ENCODE results near the gene EEFSEC. TPM values are rescaled to one million over a fixed set of nuclear protein-coding genes. Genes with fewer than 3 reads are reported as not detected.

EEFSEC gene
- total RNA-seq, 1 donor from 2014 or later: 8.6 TPM

- no peak for DNase-seq (ENCODE audit: low read depth)
Observed at GRCh38 chr3:128215800-128216495, 62.7 kb downstream of the EEFSEC start.

- no peak for DNase-seq (ENCODE audit: low read depth)
Observed at GRCh38 chr3:128217702-128218547, 64.6 kb downstream of the EEFSEC start.

- DNase-seq (ENCODE audit: low read depth): no peak
Observed at GRCh38 chr3:128218548-128219257, 65.4 kb downstream of the EEFSEC start.

GRCh38 chr3:128221328-128221727, 68.0 kb downstream of the EEFSEC start:
- no peak for DNase-seq (ENCODE audit: low read depth)

- no peak for DNase-seq (ENCODE audit: low read depth)
Observed at GRCh38 chr3:128222796-128223385, 69.6 kb downstream of the EEFSEC start.

GRCh38 chr3:128226186-128226725, 73.0 kb downstream of the EEFSEC start:
- DNase-seq (ENCODE audit: low read depth): no peak

- DNase-seq (ENCODE audit: low read depth): peak; percentile 13
Observed at GRCh38 chr3:128226795-128227395, 73.6 kb downstream of the EEFSEC start.

GRCh38 chr3:128227507-128227906, 74.2 kb downstream of the EEFSEC start:
- DNase-seq (ENCODE audit: low read depth): no peak

GRCh38 chr3:128228366-128228910, 75.2 kb downstream of the EEFSEC start:
- DNase-seq (ENCODE audit: low read depth): no peak

GRCh38 chr3:128229106-128229857, 76.0 kb downstream of the EEFSEC start:
- DNase-seq (ENCODE audit: low read depth): no peak

GRCh38 chr3:128231606-128232005, 78.3 kb downstream of the EEFSEC start:
- DNase-seq (ENCODE audit: low read depth): no peak

- no peak for DNase-seq (ENCODE audit: low read depth)
Observed at GRCh38 chr3:128232376-128233178, 79.3 kb downstream of the EEFSEC start.

- DNase-seq (ENCODE audit: low read depth): no peak
Observed at GRCh38 chr3:128235207-128235926, 82.1 kb downstream of the EEFSEC start.

GRCh38 chr3:128236657-128237056, 83.4 kb downstream of the EEFSEC start:
- DNase-seq (ENCODE audit: low read depth): no peak

GRCh38 chr3:128237348-128238183, 84.3 kb downstream of the EEFSEC start:
- DNase-seq (ENCODE audit: low read depth): no peak

GRCh38 chr3:128238184-128238489, 84.9 kb downstream of the EEFSEC start:
- peak; percentile 59 for DNase-seq (ENCODE audit: low read depth)

- DNase-seq (ENCODE audit: low read depth): no peak
Observed at GRCh38 chr3:128239304-128239703, 86.0 kb downstream of the EEFSEC start.

Data from myocyte (in vitro differentiated cells).